GM12873 (cell line): ENCODE measurements around the gene ZNF770.

Experiments
- TF ChIP-seq, protein P1 (sequence below): IDR thresholded peaks from 2 replicates; pipeline ENCODE4 v1.5.1; 2012; ENCODE audit warnings: low read depth, mild to moderate bottlenecking, moderate library complexity, low read length, control low read depth; ENCODE audit not compliant: insufficient read depth; ENCODE audit errors: missing control alignments

The ZNF770 gene, protein sequence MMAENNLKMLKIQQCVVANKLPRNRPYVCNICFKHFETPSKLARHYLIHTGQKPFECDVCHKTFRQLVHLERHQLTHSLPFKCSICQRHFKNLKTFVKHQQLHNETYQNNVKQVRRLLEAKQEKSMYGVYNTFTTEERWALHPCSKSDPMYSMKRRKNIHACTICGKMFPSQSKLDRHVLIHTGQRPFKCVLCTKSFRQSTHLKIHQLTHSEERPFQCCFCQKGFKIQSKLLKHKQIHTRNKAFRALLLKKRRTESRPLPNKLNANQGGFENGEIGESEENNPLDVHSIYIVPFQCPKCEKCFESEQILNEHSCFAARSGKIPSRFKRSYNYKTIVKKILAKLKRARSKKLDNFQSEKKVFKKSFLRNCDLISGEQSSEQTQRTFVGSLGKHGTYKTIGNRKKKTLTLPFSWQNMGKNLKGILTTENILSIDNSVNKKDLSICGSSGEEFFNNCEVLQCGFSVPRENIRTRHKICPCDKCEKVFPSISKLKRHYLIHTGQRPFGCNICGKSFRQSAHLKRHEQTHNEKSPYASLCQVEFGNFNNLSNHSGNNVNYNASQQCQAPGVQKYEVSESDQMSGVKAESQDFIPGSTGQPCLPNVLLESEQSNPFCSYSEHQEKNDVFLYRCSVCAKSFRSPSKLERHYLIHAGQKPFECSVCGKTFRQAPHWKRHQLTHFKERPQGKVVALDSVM

DNA sequence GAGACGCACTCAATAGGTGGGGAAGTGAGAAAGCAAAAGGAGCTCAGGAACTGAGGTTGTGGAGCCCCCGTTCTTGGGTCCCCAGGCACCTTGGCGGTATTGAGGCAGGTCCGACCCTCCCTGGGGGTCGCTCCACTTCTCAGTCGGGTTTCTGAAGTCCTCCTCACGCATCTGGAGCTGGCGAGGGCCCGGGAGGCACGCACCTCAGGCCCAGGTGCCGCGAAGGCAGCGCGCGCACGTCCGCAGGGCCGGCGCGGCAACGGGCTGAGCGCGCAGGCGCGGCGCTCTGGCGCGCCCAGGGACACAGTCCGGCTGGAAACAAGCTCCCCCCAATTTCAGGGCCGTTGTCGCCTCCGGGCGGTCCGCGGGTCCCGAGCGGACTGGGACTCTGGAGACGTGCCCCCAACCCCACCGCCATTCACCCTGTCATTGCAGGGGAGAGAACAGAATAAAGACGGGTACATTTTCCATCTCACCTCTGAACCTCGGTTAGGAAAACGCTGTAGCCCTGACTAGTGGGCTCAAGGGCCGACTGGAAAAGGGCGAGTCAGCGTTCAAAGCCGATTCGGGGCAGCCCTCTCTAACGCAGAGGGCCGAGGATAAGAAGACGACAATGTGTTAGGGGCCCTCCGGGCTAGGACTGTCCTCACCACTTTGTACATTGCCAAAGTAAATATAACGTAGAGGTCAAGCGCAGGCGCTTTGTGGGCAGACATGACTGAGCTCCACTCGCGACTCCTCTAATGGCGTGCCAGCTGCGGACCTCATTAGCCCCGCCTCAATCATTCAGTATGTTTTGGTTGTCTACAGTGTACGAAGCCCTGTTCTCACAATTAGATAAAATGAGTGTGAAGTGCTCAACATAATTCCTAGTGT, at the start of gene ZNF770:
Gene ZNF770, minus strand, starts transcription at position 261 of the 876 bp plus-strand sequence. CDS start 4,853 bp downstream, outside the sequence.
- TF ChIP-seq, protein P1, sequence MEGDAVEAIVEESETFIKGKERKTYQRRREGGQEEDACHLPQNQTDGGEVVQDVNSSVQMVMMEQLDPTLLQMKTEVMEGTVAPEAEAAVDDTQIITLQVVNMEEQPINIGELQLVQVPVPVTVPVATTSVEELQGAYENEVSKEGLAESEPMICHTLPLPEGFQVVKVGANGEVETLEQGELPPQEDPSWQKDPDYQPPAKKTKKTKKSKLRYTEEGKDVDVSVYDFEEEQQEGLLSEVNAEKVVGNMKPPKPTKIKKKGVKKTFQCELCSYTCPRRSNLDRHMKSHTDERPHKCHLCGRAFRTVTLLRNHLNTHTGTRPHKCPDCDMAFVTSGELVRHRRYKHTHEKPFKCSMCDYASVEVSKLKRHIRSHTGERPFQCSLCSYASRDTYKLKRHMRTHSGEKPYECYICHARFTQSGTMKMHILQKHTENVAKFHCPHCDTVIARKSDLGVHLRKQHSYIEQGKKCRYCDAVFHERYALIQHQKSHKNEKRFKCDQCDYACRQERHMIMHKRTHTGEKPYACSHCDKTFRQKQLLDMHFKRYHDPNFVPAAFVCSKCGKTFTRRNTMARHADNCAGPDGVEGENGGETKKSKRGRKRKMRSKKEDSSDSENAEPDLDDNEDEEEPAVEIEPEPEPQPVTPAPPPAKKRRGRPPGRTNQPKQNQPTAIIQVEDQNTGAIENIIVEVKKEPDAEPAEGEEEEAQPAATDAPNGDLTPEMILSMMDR = no peak

DNA sequence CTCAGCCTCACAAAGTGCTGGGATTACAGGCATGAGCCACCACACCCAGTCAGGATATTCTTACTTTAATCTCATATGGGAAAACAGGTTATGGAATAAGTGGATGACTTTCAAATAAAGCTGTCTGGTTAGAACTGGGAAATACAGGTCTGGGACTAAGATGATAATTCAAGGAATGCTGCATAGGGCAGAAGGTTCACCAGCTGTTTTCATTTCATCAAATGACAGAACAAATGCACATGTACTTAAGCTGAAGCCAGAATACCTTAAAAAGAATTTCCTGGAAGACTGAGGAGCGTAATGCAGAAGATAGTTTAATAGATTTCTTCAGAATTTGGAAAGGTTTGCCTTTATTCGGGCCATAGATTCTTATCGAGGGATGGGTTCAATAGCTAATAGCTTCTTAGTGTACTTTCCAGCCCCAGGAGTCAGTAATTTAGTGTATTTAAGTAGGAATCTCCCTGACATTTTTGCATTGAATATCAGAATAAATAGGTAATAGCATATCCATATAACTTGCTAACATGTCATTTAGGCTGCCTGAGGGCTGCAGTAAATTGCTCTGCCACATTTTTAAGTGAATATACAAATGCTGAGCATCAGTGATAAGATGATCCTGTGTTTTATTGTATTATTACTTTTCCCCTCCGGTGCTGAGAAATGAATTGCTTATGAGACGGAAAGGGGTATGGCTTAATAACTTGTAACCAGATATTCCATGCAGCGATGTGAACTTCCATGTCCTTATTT, 40.3 kb upstream of the ZNF770 start:
- TF ChIP-seq, protein P1 = no peak

DNA sequence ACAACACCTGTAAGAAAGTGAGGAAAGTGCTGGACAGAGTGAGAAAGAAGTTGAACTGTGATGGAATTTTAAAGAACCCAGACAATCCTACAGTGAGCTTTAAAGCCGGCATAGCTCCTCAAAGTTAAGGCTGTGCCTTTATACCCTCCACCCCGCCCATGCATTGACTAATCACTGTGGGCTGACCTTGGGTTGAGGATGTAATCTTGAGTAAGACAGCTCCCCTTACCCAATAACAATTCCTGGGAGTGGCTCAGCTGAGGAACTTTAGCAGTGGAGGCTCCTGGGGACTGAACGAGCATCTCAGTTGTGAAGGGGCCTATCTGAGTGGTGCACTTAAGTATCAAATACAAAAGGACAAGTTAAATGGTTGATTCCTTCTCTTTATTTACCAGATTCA, 35.7 kb upstream of the ZNF770 start:
- TF ChIP-seq, protein P1 = no peak

DNA sequence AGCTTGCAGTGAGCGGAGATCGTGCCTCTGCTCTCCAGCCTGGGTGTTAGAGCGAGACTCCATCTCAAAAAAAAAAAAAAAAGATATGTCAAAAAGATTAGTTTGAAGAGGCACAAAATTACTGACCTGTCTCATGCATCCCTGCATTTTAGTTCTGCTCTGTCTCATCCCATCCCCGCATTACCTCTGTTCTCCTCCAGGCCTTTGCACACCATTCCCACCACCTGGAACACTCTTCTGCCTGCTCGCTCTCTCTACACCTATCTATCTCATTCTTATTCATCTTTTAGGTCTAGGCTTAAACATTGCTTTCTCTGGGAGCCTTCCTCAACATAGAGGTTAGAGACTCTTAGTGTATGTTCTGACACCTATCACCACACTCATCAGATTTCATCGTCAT, 32.9 kb upstream of the ZNF770 start:
- TF ChIP-seq, protein P1 = no peak

DNA sequence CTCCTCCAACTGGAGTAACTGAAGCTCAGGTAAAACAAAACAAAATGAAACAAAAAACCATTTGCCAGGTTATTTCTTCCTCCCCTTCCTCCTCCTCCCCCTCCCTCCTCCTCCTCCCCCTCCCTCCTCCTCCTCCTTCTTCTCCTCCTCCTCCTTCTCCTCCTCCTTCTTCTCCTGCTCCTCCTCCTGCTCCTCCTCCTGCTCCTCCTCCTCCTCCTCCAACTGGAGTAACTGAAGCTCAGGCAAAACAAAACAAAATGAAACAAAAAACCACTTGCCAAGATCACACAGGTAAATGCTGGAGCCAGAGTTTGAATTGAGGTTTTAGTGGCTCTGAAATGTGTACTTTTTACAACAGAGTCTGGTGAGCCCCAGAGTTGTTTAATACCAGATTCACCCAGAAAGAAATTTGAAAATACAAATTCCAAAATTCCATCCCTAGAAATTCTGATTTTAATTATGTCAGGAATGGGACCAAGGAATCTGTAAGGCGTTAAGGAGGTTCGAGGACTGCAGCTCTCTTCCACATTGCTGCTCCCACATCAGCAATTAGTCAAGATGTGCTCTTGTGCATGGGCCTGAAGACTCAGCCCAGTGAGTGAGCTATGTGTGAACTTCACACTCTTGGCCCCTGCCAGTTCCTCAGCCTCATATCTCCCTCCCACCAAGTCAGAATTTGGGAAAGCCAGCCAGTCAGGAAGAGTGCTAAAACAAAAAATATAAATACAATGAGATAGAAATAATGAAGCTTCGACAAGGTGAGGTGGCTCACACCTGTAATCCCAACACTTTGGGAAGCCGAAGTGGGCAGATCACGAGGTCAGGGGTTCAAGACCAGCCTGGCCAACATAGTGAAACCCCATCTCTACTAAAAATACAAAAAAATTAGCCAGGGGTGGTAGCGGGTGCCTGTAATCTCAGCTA, 31.6 kb upstream of the ZNF770 start:
- TF ChIP-seq, protein P1 = no peak

DNA sequence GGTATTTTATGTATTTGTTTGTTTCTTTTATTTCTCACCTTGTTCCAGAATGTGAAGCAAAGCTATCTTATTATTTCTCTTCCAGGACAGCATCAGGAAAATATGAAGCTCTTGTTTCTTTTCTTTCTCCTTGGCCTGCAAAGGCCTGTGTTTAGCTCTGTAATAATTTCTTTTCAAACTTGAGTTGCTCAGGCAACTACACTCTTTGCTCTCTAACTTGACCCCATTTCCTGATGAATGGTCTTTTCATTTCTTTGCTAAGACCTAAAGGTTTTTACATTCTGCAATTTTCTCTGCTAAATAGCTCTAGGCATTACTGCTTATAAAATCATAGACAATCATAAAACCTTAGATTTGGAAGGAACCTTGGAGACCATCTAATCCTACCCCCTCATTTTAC, 26.2 kb upstream of the ZNF770 start:
- TF ChIP-seq, protein P1 = no peak
